ENCODE results near the gene KDM6A.

- TF ChIP-seq CTCF (CRISPR knock-in tag; IDR thresholded peaks at IDR 0.05) (no peak), POLR2AphosphoS5 (IDR thresholded peaks at IDR 0.05; ENCODE audit: low read depth, low read length) (no peak), SNAPC4 (CRISPR knock-in tag; IDR thresholded peaks at IDR 0.05) (no peak), MXD4 (CRISPR knock-in tag; IDR thresholded peaks at IDR 0.05) (no peak), RAD21 (CRISPR knock-in tag; IDR thresholded peaks at IDR 0.05) (no peak)
Measured at GRCh38 chrX:45007598-45007997, 134.6 kb downstream of the KDM6A start.
